Activated CD8-positive, alpha-beta T cell treated with anti-CD3 and anti-CD28 coated beads, Interleukin-2, amount 10 ng/mL, durations not matched to agents 7 days and 5 days (primary cell): ENCODE results near the gene P2RX5. TPM values are rescaled to one million over a fixed set of nuclear protein-coding genes. Genes with fewer than 3 reads are reported as not detected.

Experiments
- ATAC-seq: fragments of 150-1000 bp; cut with Tn5 transposase; one replicate; pipeline ENCODE4 v1.10.0; 2021; ENCODE audit warnings: moderate library complexity
- CTCF ChIA-PET: fragments of 350-600 bp; sonication (Branson Sonifier 250); formaldehyde crosslinking; loops from one replicate; lab custom pipeline; 2021; ENCODE audit warnings: antibody characterized with exemption; lab: Charles Lee
- POLR2A ChIA-PET: fragments of 350-600 bp; sonication (Branson Sonifier 250); formaldehyde crosslinking; loops from one replicate; lab custom pipeline; 2021; ENCODE audit warnings: antibody characterized with exemption; lab: Charles Lee
- DNase-seq: peaks from one replicate; pipeline ENCODE4 v3.0.0-alpha.2; 2020
- H3K27ac Mint-ChIP-seq: one replicate; pipeline ENCODE4 v1.8.0; 2021; ENCODE audit warnings: mild to moderate bottlenecking, mixed read lengths
- H3K27me3 Mint-ChIP-seq: one replicate; pipeline ENCODE4 v1.8.0; 2021; ENCODE audit warnings: low read depth, mixed read lengths
- H3K36me3 Mint-ChIP-seq: one replicate; pipeline ENCODE4 v1.8.0; 2021; ENCODE audit warnings: low read depth, mixed read lengths
- H3K4me1 Mint-ChIP-seq: one replicate; pipeline ENCODE4 v1.8.0; 2021; ENCODE audit warnings: low read depth, mixed read lengths
- H3K4me3 Mint-ChIP-seq: one replicate; pipeline ENCODE4 v1.8.0; 2021; ENCODE audit warnings: mild to moderate bottlenecking, mixed read lengths
- H3K9me3 Mint-ChIP-seq: one replicate; pipeline ENCODE4 v1.8.0; 2022; ENCODE audit warnings: mixed read lengths; ENCODE audit not compliant: insufficient read depth
- total RNA-seq, 2 experiments: library from RNA; stranded (reverse); gene quantifications; one replicate each; pipeline ENCODE4 v1.2.3, GENCODE V29; 2021

Gene P2RX5
- total RNA-seq, 2 experiments from 2014 or later: 7.8 to 8.1 TPM

- Mint-ChIP-seq H3K27ac (no peak overlapping the region), H3K36me3 (peaks cover 13% of the 10 kb centered on the region), H3K9me3 (no peaks in the 10 kb centered on the region), H3K4me1 (peaks cover 23% of the 10 kb centered on the region), H3K27me3 (no peaks in the 10 kb centered on the region), H3K4me3 (peak overlapping the region; percentile 91)
- POLR2A ChIA-PET: interaction anchor here (0.6 to 0.7 kb wide), 2 partner anchors 23 to 56 kb away, joined by 3 read pairs; partner anchors contain the start of gene HASPIN
- DNase-seq (peak; percentile 30), ATAC-seq (peak; percentile 11)
- CTCF ChIA-PET: no interaction called here
Measured at GRCh38 chr17:3667366-3668278, 28.3 kb downstream of the P2RX5 start.

GRCh38 chr17:3666516-3666915, 29.4 kb downstream of the P2RX5 start:
- peaks cover 13% of the 10 kb centered on the region for H3K36me3 Mint-ChIP-seq
- peaks cover 23% of the 10 kb centered on the region for H3K4me1 Mint-ChIP-seq
- no peaks in the 10 kb centered on the region for H3K27me3 Mint-ChIP-seq
- ChIA-PET CTCF (interaction anchor here (1.1 kb wide), 1 partner anchor 16 kb away, joined by 4 read pairs; no protein-coding TSS in a partner anchor), POLR2A (no interaction called here)
- H3K27ac Mint-ChIP-seq: no peak overlapping the region
- no peak for ATAC-seq
- no peak for DNase-seq
- no peak overlapping the region for H3K4me3 Mint-ChIP-seq
- no peaks in the 10 kb centered on the region for H3K9me3 Mint-ChIP-seq

GRCh38 chr17:3665834-3666233, 30.1 kb downstream of the P2RX5 start:
- H3K36me3 Mint-ChIP-seq: peaks cover 13% of the 10 kb centered on the region
- ATAC-seq: no peak
- no peak for DNase-seq
- ChIA-PET CTCF (interaction anchor here (1.1 kb wide), 1 partner anchor 17 kb away, joined by 4 read pairs; no protein-coding TSS in a partner anchor), POLR2A (no interaction called here)
- H3K27ac Mint-ChIP-seq: no peak overlapping the region
- peaks cover 23% of the 10 kb centered on the region for H3K4me1 Mint-ChIP-seq
- no peak overlapping the region for H3K4me3 Mint-ChIP-seq
- no peaks in the 10 kb centered on the region for H3K9me3 Mint-ChIP-seq
- H3K27me3 Mint-ChIP-seq: no peaks in the 10 kb centered on the region

GRCh38 chr17:3663102-3664011, 32.6 kb downstream of the P2RX5 start:
- no peak overlapping the region for H3K4me3 Mint-ChIP-seq
- no peaks in the 10 kb centered on the region for H3K27me3 Mint-ChIP-seq
- H3K27ac Mint-ChIP-seq: no peak overlapping the region
- ATAC-seq: no peak
- peaks cover 6% of the 10 kb centered on the region for H3K4me1 Mint-ChIP-seq
- DNase-seq: no peak
- H3K9me3 Mint-ChIP-seq: no peaks in the 10 kb centered on the region
- CTCF ChIA-PET: interaction anchor here (1.3 kb wide), 1 partner anchor 16 kb away, joined by 3 read pairs; no protein-coding TSS in a partner anchor
- H3K36me3 Mint-ChIP-seq: no peaks in the 10 kb centered on the region
- POLR2A ChIA-PET: no interaction called here

GRCh38 chr17:3660311-3660891, 35.6 kb downstream of the P2RX5 start:
- no peaks in the 10 kb centered on the region for H3K36me3 Mint-ChIP-seq
- DNase-seq (no peak), ATAC-seq (no peak)
- no peaks in the 10 kb centered on the region for H3K9me3 Mint-ChIP-seq
- ChIA-PET POLR2A (interaction anchor here (1.6 kb wide), 1 partner anchor 10 kb away, joined by 4 read pairs; no protein-coding TSS in a partner anchor), CTCF (interaction anchor here (1.8 kb wide), 1 partner anchor 12 kb away, joined by 6 read pairs; no protein-coding TSS in a partner anchor)
- H3K27me3 Mint-ChIP-seq: no peaks in the 10 kb centered on the region
- H3K27ac Mint-ChIP-seq: no peak overlapping the region
- no peak overlapping the region for H3K4me3 Mint-ChIP-seq
- no peaks in the 10 kb centered on the region for H3K4me1 Mint-ChIP-seq

- ChIA-PET CTCF (interaction anchor here (1.8 kb wide), 1 partner anchor 11 kb away, joined by 6 read pairs; no protein-coding TSS in a partner anchor), POLR2A (interaction anchor here (1.6 kb wide), 1 partner anchor 10 kb away, joined by 4 read pairs; no protein-coding TSS in a partner anchor)
- no peaks in the 10 kb centered on the region for H3K4me1 Mint-ChIP-seq
- no peaks in the 10 kb centered on the region for H3K36me3 Mint-ChIP-seq
- no peak overlapping the region for H3K27ac Mint-ChIP-seq
- no peak overlapping the region for H3K4me3 Mint-ChIP-seq
- ATAC-seq (no peak), DNase-seq (no peak)
- H3K27me3 Mint-ChIP-seq: no peaks in the 10 kb centered on the region
- no peaks in the 10 kb centered on the region for H3K9me3 Mint-ChIP-seq
Measured at GRCh38 chr17:3659541-3660111, 36.3 kb downstream of the P2RX5 start.

- H3K27me3 Mint-ChIP-seq: no peaks in the 10 kb centered on the region
- H3K4me1 Mint-ChIP-seq: no peaks in the 10 kb centered on the region
- POLR2A ChIA-PET: interaction anchor here (1.6 kb wide), 1 partner anchor 9 kb away, joined by 4 read pairs; no protein-coding TSS in a partner anchor
- H3K27ac Mint-ChIP-seq: no peak overlapping the region
- ATAC-seq: no peak
- DNase-seq: no peak
- H3K36me3 Mint-ChIP-seq: no peaks in the 10 kb centered on the region
- CTCF ChIA-PET: interaction anchor here (1.8 kb wide), 1 partner anchor 11 kb away, joined by 6 read pairs; no protein-coding TSS in a partner anchor
- no peak overlapping the region for H3K4me3 Mint-ChIP-seq
- no peaks in the 10 kb centered on the region for H3K9me3 Mint-ChIP-seq
Measured at GRCh38 chr17:3658784-3659449, 37.0 kb downstream of the P2RX5 start.

GRCh38 chr17:3657874-3658783, 37.8 kb downstream of the P2RX5 start:
- DNase-seq (no peak), ATAC-seq (no peak)
- Mint-ChIP-seq H3K27ac (no peak overlapping the region), H3K36me3 (no peaks in the 10 kb centered on the region), H3K4me3 (no peak overlapping the region), H3K9me3 (no peaks in the 10 kb centered on the region), H3K27me3 (no peaks in the 10 kb centered on the region), H3K4me1 (no peaks in the 10 kb centered on the region)
- ChIA-PET POLR2A (interaction anchor here (0.9 kb wide), 1 partner anchor 11 kb away, joined by 5 read pairs; no protein-coding TSS in a partner anchor), CTCF (no interaction called here)

- ChIA-PET POLR2A (interaction anchor here (0.9 to 1.6 kb wide), 2 partner anchors 10 to 11 kb away, joined by 3 to 5 read pairs; no protein-coding TSS in a partner anchor), CTCF (no interaction called here)
- Mint-ChIP-seq H3K36me3 (no peaks in the 10 kb centered on the region), H3K4me3 (no peak overlapping the region), H3K9me3 (no peaks in the 10 kb centered on the region), H3K4me1 (no peaks in the 10 kb centered on the region), H3K27ac (no peak overlapping the region), H3K27me3 (no peaks in the 10 kb centered on the region)
- ATAC-seq: no peak
- DNase-seq: no peak
Measured at GRCh38 chr17:3657588-3657869, 38.4 kb downstream of the P2RX5 start.
